ENCODE measurements around the gene SEMA3E. TPM values are rescaled to one million over a fixed set of nuclear protein-coding genes. Genes with fewer than 3 reads are reported as not detected.

Gene SEMA3E
- total RNA-seq, 1 donor = 1.4 TPM

- no peaks in the 10 kb centered on the region for H3K79me2 ChIP-seq (ENCODE audit: insufficient read depth, low read length)
- H3K4me1 ChIP-seq (ENCODE audit: insufficient read depth, low read length) = no peaks in the 10 kb centered on the region
- TF ChIP-seq, protein P1, sequence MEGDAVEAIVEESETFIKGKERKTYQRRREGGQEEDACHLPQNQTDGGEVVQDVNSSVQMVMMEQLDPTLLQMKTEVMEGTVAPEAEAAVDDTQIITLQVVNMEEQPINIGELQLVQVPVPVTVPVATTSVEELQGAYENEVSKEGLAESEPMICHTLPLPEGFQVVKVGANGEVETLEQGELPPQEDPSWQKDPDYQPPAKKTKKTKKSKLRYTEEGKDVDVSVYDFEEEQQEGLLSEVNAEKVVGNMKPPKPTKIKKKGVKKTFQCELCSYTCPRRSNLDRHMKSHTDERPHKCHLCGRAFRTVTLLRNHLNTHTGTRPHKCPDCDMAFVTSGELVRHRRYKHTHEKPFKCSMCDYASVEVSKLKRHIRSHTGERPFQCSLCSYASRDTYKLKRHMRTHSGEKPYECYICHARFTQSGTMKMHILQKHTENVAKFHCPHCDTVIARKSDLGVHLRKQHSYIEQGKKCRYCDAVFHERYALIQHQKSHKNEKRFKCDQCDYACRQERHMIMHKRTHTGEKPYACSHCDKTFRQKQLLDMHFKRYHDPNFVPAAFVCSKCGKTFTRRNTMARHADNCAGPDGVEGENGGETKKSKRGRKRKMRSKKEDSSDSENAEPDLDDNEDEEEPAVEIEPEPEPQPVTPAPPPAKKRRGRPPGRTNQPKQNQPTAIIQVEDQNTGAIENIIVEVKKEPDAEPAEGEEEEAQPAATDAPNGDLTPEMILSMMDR (IDR thresholded peaks at IDR 0.05; ENCODE audit: extremely low read depth, low read depth, low read length) = no peak
- no peak overlapping the region for H3K4me2 ChIP-seq (ENCODE audit: insufficient read depth, low read length)
- peaks cover 4% of the 10 kb centered on the region for H3K27me3 ChIP-seq (ENCODE audit: insufficient read depth, low read length)
- H3K27ac ChIP-seq (ENCODE audit: low read depth, low read length) = no peak overlapping the region
- H3K36me3 ChIP-seq (ENCODE audit: insufficient read depth, low read length) = no peaks in the 10 kb centered on the region
- no peak overlapping the region for H3K4me3 ChIP-seq (ENCODE audit: insufficient read depth, low read length)
- no peak overlapping the region for H2AFZ ChIP-seq (ENCODE audit: low read length)
- DNase-seq (ENCODE audit: insufficient read length, low spot score, missing footprints) = no peak
- H3K9me3 ChIP-seq (ENCODE audit: low read depth, low read length) = no peaks in the 10 kb centered on the region
- no peaks in the 10 kb centered on the region for H4K20me1 ChIP-seq (ENCODE audit: insufficient read depth, low read length)
These were observed 156.1 kb downstream of the SEMA3E start for GRCh38 chr7:83492802-83493201.

DNA sequence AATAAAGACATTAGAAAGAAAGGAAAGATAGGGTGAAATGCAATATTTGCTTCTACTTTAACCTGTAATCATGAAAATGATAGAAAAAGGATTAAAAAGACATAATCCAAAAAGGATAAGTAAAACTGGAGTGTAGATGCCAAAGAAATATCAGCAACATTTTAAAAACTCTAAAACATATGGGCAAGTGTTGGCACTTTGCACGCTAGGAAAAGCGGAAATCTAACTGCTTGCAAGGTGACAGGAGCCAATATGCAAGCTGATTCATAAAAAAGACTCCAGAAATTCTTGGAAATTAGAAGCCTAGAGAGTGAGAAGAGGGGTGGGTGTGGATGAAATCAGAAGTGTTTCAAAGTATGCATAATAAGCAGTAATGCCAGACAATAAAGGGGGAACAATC is 161.1 kb downstream of the SEMA3E start:
- no peaks in the 10 kb centered on the region for H3K36me3 ChIP-seq (ENCODE audit: insufficient read depth, low read length)
- H3K9me3 ChIP-seq (ENCODE audit: low read depth, low read length) = no peaks in the 10 kb centered on the region
- H3K4me1 ChIP-seq (ENCODE audit: insufficient read depth, low read length) = no peaks in the 10 kb centered on the region
- H3K27ac ChIP-seq (ENCODE audit: low read depth, low read length) = no peak overlapping the region
- no peaks in the 10 kb centered on the region for H4K20me1 ChIP-seq (ENCODE audit: insufficient read depth, low read length)
- H3K4me2 ChIP-seq (ENCODE audit: insufficient read depth, low read length) = no peak overlapping the region
- no peaks in the 10 kb centered on the region for H3K79me2 ChIP-seq (ENCODE audit: insufficient read depth, low read length)
- TF ChIP-seq, protein P1 (IDR thresholded peaks at IDR 0.05; ENCODE audit: extremely low read depth, low read depth, low read length) = no peak
- DNase-seq (ENCODE audit: insufficient read length, low spot score, missing footprints) = no peak
- H3K4me3 ChIP-seq (ENCODE audit: insufficient read depth, low read length) = no peak overlapping the region
- H2AFZ ChIP-seq (ENCODE audit: low read length) = no peak overlapping the region
- peaks cover 9% of the 10 kb centered on the region for H3K27me3 ChIP-seq (ENCODE audit: insufficient read depth, low read length)

DNA sequence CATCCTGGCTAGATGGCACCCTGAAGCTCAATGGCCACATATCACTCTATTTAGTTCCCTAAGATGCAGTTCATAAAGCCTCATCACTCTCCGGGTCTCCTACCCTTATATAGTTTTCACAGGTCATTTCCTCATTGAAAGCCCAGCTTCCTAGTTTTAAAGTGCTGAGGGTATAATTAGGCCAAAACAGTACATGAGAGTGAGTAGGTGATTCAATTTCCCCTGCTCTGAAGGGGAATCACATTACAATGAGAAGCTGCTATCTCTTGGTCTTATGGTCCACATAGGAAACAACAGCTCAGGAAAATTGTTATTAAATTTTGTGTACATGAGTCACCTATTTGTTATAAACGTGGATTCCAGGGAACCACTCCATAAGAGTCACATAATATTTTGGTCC is 162.0 kb downstream of the SEMA3E start:
- no peaks in the 10 kb centered on the region for H3K36me3 ChIP-seq (ENCODE audit: insufficient read depth, low read length)
- H3K4me1 ChIP-seq (ENCODE audit: insufficient read depth, low read length) = no peaks in the 10 kb centered on the region
- TF ChIP-seq, protein P1 (IDR thresholded peaks at IDR 0.05; ENCODE audit: extremely low read depth, low read depth, low read length) = no peak
- H4K20me1 ChIP-seq (ENCODE audit: insufficient read depth, low read length) = no peaks in the 10 kb centered on the region
- H3K27ac ChIP-seq (ENCODE audit: low read depth, low read length) = no peak overlapping the region
- H3K9me3 ChIP-seq (ENCODE audit: low read depth, low read length) = no peaks in the 10 kb centered on the region
- DNase-seq (ENCODE audit: insufficient read length, low spot score, missing footprints) = no peak
- H2AFZ ChIP-seq (ENCODE audit: low read length) = no peak overlapping the region
- peaks cover 9% of the 10 kb centered on the region for H3K27me3 ChIP-seq (ENCODE audit: insufficient read depth, low read length)
- no peak overlapping the region for H3K4me2 ChIP-seq (ENCODE audit: insufficient read depth, low read length)
- no peak overlapping the region for H3K4me3 ChIP-seq (ENCODE audit: insufficient read depth, low read length)
- H3K79me2 ChIP-seq (ENCODE audit: insufficient read depth, low read length) = no peaks in the 10 kb centered on the region

GRCh38 chr7:83486536-83486935 is 162.4 kb downstream of the SEMA3E start:
- no peaks in the 10 kb centered on the region for H4K20me1 ChIP-seq (ENCODE audit: insufficient read depth, low read length)
- H3K36me3 ChIP-seq (ENCODE audit: insufficient read depth, low read length) = no peaks in the 10 kb centered on the region
- no peak overlapping the region for H2AFZ ChIP-seq (ENCODE audit: low read length)
- H3K4me2 ChIP-seq (ENCODE audit: insufficient read depth, low read length) = no peak overlapping the region
- no peak for DNase-seq (ENCODE audit: insufficient read length, low spot score, missing footprints)
- no peak overlapping the region for H3K27ac ChIP-seq (ENCODE audit: low read depth, low read length)
- no peaks in the 10 kb centered on the region for H3K9me3 ChIP-seq (ENCODE audit: low read depth, low read length)
- no peak overlapping the region for H3K4me3 ChIP-seq (ENCODE audit: insufficient read depth, low read length)
- H3K79me2 ChIP-seq (ENCODE audit: insufficient read depth, low read length) = no peaks in the 10 kb centered on the region
- TF ChIP-seq, protein P1 (IDR thresholded peaks at IDR 0.05; ENCODE audit: extremely low read depth, low read depth, low read length) = no peak
- H3K27me3 ChIP-seq (ENCODE audit: insufficient read depth, low read length) = peaks cover 9% of the 10 kb centered on the region
- H3K4me1 ChIP-seq (ENCODE audit: insufficient read depth, low read length) = no peaks in the 10 kb centered on the region
